ENCODE data around the gene ANG. TPM values are rescaled to one million over a fixed set of nuclear protein-coding genes. Genes with fewer than 3 reads are reported as not detected.
A peak's percentile ranks its signal among the peaks of the same experiment; 100 is the strongest.

Gene ANG
- total RNA-seq, 2 experiments from 2014 or later: 0.83 to 1.8 TPM

- H3K4me3 Mint-ChIP-seq: no peak overlapping the region
- H3K36me3 Mint-ChIP-seq (ENCODE audit: low read depth): no peaks in the 10 kb centered on the region
- DNase-seq (no peak), ATAC-seq (no peak)
- ChIA-PET POLR2A (interaction anchor here (0.6 to 1.5 kb wide), 4 partner anchors 10 to 342 kb away, joined by 3 to 7 read pairs (median 3); partner anchors contain the start of gene PARP2), CTCF (interaction anchor here (0.6 to 5.5 kb wide), 16 partner anchors 10 to 420 kb away, joined by 3 to 34 read pairs (median 4); partner anchors contain the start of gene PIP4P1)
- peaks cover 30% of the 10 kb centered on the region for H3K4me1 Mint-ChIP-seq
- H3K27me3 Mint-ChIP-seq: no peaks in the 10 kb centered on the region
- H3K9me3 Mint-ChIP-seq (ENCODE audit: low read depth): no peaks in the 10 kb centered on the region
- H3K27ac Mint-ChIP-seq: peak overlapping the region; percentile 55
- intact Hi-C loops (cut with DNase I, micrococcal nuclease): loop anchor here (1.0 to 10.0 kb wide), 5 partner anchors 72 to 580 kb away; partner anchors contain the start of genes HNRNPC (in 1 of the 2) and TEP1 (in 1 of the 2)
These were observed 3.7 kb upstream of the ANG start for GRCh38 chr14:20684662-20685456.

- no peak for ATAC-seq
- Mint-ChIP-seq H3K4me1 (peaks cover 24% of the 10 kb centered on the region), H3K27me3 (no peaks in the 10 kb centered on the region), H3K36me3 (ENCODE audit: low read depth) (no peaks in the 10 kb centered on the region), H3K27ac (no peak overlapping the region), H3K9me3 (ENCODE audit: low read depth) (no peaks in the 10 kb centered on the region), H3K4me3 (no peak overlapping the region)
- POLR2A ChIA-PET: no interaction called here
- CTCF ChIA-PET: interaction anchor here (1.0 to 2.4 kb wide), 3 partner anchors 10 to 74 kb away, joined by 4 to 8 read pairs (median 5); no protein-coding TSS in a partner anchor
- intact Hi-C loops (cut with DNase I, micrococcal nuclease): loop anchor here in 1 of 2 experiments (10.0 kb wide), 1 partner anchor 578 kb away; the partner anchor contains the start of gene HNRNPC
- no peak for DNase-seq
These were observed 2.0 kb upstream of the ANG start for GRCh38 chr14:20686386-20687143.

- ChIA-PET POLR2A (no interaction called here), CTCF (interaction anchor here (1.5 to 2.4 kb wide), 2 partner anchors 9 to 74 kb away, joined by 4 to 8 read pairs; no protein-coding TSS in a partner anchor)
- Mint-ChIP-seq H3K36me3 (ENCODE audit: low read depth) (no peaks in the 10 kb centered on the region), H3K27ac (no peak overlapping the region), H3K4me1 (peaks cover 21% of the 10 kb centered on the region), H3K9me3 (ENCODE audit: low read depth) (no peaks in the 10 kb centered on the region), H3K4me3 (no peak overlapping the region), H3K27me3 (no peaks in the 10 kb centered on the region)
- ATAC-seq (no peak), DNase-seq (no peak)
- intact Hi-C loops (cut with DNase I, micrococcal nuclease): loop anchor here in 1 of 2 experiments (10.0 kb wide), 1 partner anchor 577 kb away; the partner anchor contains the start of gene HNRNPC
These were observed 1.0 kb upstream of the ANG start for GRCh38 chr14:20687362-20688166.

DNA sequence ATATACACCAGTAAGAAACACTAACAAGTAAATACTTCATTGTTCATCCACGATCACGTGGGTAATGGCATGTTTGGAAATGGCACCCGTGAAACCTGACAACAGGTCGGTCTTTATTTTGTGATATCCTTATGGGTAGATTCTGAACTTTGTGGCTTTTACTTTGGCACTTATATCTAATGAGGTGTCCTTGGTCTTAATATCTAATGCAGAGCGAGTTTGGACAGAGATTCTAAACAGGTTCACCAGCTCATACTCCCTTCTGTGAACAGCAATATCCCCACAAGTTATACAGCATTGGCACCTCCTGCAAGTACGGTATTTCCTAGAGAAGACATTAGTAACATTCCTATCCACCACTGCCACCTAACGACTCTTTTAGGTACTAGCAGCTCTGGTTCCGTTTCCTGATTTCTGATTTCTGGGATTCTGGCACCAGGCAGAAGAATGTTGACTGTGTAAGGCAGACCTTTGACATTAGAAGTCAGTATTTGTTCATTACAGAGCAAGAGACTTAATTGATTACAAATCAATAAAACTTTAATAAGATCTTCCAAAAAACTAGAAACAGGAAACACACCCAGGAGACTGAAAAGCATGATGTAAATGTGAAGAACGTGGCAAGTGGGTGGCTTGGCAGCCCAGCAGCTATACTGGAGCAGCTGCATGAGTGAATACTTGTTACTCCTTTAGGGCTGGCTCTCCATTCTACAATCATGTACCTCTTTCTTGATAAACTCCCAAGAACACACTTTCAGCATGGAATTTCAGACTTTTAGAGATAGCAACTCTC lies 2.5 kb downstream of the ANG start:
- Mint-ChIP-seq H3K4me1 (peaks cover 11% of the 10 kb centered on the region), H3K27me3 (no peaks in the 10 kb centered on the region), H3K4me3 (no peak overlapping the region), H3K9me3 (ENCODE audit: low read depth) (no peaks in the 10 kb centered on the region), H3K27ac (peak overlapping the region; percentile 19), H3K36me3 (ENCODE audit: low read depth) (no peaks in the 10 kb centered on the region)
- ChIA-PET CTCF (interaction anchor here (0.6 to 3.8 kb wide), 34 partner anchors 9 to 366 kb away, joined by 3 to 45 read pairs (median 4); partner anchors contain the start of genes APEX1 and OSGEP), POLR2A (no interaction called here)
- DNase-seq (peak; percentile 49), ATAC-seq (peak; percentile 83)
- intact Hi-C loops (cut with DNase I, micrococcal nuclease): loop anchor here (1.0 to 5.0 kb wide), 7 partner anchors 28 to 160 kb away; no protein-coding TSS in a partner anchor

- CTCF ChIA-PET: interaction anchor here (0.8 to 3.8 kb wide), 16 partner anchors 11 to 363 kb away, joined by 3 to 45 read pairs (median 5); no protein-coding TSS in a partner anchor
- DNase-seq (no peak), ATAC-seq (peak; percentile 79)
- POLR2A ChIA-PET: interaction anchor here (0.5 to 0.8 kb wide), 3 partner anchors 9 to 144 kb away, joined by 3 read pairs; no protein-coding TSS in a partner anchor
- H3K9me3 Mint-ChIP-seq (ENCODE audit: low read depth): no peaks in the 10 kb centered on the region
- H3K27me3 Mint-ChIP-seq: no peaks in the 10 kb centered on the region
- peak overlapping the region; percentile 47 for H3K27ac Mint-ChIP-seq
- no peaks in the 10 kb centered on the region for H3K36me3 Mint-ChIP-seq (ENCODE audit: low read depth)
- intact Hi-C loops (cut with DNase I, micrococcal nuclease): loop anchor here in 1 of 2 experiments (5.0 kb wide), 1 partner anchor 40 kb away; no protein-coding TSS in a partner anchor
- H3K4me1 Mint-ChIP-seq: peaks cover 10% of the 10 kb centered on the region
- no peak overlapping the region for H3K4me3 Mint-ChIP-seq
These were observed 3.7 kb downstream of the ANG start for GRCh38 chr14:20692116-20692751.

GRCh38 chr14:20696764-20697163 lies 8.2 kb downstream of the ANG start:
- DNase-seq (no peak), ATAC-seq (no peak)
- intact Hi-C loops (cut with DNase I, micrococcal nuclease): loop anchor here (1.0 kb wide), 3 partner anchors 159 to 275 kb away; no protein-coding TSS in a partner anchor
- no peak overlapping the region for H3K4me3 Mint-ChIP-seq
- CTCF ChIA-PET: interaction anchor here (0.8 to 2.5 kb wide), 18 partner anchors 11 to 274 kb away, joined by 3 to 21 read pairs (median 4); no protein-coding TSS in a partner anchor
- H3K4me1 Mint-ChIP-seq: peaks cover 3% of the 10 kb centered on the region
- POLR2A ChIA-PET: interaction anchor here (0.6 kb wide), 1 partner anchor 23 kb away, joined by 3 read pairs; no protein-coding TSS in a partner anchor
- H3K27ac Mint-ChIP-seq: no peak overlapping the region
- no peaks in the 10 kb centered on the region for H3K27me3 Mint-ChIP-seq
- H3K9me3 Mint-ChIP-seq (ENCODE audit: low read depth): no peaks in the 10 kb centered on the region
- no peaks in the 10 kb centered on the region for H3K36me3 Mint-ChIP-seq (ENCODE audit: low read depth)

DNA sequence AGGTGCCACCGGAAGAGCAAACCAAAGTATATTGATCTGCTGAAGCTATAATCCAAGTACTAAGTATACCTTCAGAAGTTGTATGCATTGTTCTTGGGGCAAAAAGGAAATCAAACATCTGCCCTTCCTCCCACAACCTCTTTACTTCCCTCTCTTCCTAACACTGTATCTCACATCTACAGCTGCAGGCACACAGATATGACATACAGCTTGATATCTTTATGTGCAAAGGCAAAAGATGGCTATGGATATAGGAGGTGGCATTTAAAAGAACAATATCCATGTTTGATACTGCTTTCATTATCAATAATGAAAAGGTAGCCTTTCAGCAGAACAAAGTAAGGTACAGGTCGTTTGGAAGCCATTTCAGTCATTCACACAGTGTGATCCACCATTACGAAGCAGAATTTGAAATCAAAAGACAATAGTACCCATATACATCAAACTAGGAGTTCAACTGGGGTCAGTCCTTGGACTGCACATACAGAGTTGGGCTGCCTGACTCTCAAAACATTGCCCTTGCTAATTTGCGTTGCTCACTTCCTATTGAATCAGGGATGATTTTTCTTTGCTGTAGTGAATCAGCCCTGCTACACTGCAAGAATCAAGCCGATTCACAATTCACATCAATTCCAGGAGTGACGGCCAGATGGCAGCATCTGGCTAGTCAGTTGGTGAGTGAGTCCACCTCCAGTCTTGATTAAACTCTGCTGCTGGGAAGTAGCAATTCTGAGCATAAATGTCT lies 8.9 kb downstream of the ANG start:
- ATAC-seq (peak; percentile 95), DNase-seq (peak; percentile 78)
- Mint-ChIP-seq H3K27me3 (no peaks in the 10 kb centered on the region), H3K9me3 (ENCODE audit: low read depth) (no peaks in the 10 kb centered on the region), H3K27ac (no peak overlapping the region), H3K4me3 (no peak overlapping the region), H3K4me1 (peaks cover under 1% of the 10 kb centered on the region), H3K36me3 (ENCODE audit: low read depth) (no peaks in the 10 kb centered on the region)
- ChIA-PET POLR2A (no interaction called here), CTCF (interaction anchor here (0.8 to 2.5 kb wide), 18 partner anchors 10 to 274 kb away, joined by 3 to 21 read pairs (median 4); no protein-coding TSS in a partner anchor)
- intact Hi-C loops (cut with DNase I, micrococcal nuclease): loop anchor here (1.0 kb wide), 3 partner anchors 158 to 274 kb away; no protein-coding TSS in a partner anchor

DNA sequence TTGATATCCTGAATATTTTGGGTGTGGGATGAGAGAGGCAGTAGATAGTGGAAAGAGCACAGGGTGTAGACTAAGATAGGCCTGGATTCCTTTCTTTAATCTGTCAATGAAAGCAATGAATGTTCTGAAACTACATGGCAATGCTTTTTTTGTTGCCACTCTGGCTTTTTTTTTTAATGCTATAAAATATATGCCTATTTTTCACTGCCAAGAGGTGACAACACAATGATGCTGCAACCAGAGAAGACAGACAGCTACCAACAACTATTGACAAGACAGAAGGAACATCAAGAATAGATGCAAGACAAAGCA lies 9.4 kb downstream of the ANG start:
- ATAC-seq: no peak

GRCh38 chr14:20698934-20699333 lies 10.4 kb downstream of the ANG start:
- Mint-ChIP-seq H3K4me1 (no peaks in the 10 kb centered on the region), H3K27ac (no peak overlapping the region), H3K4me3 (no peak overlapping the region), H3K36me3 (ENCODE audit: low read depth) (no peaks in the 10 kb centered on the region), H3K27me3 (no peaks in the 10 kb centered on the region), H3K9me3 (ENCODE audit: low read depth) (no peaks in the 10 kb centered on the region)
- ChIA-PET POLR2A (no interaction called here), CTCF (interaction anchor here (0.6 to 2.1 kb wide), 9 partner anchors 8 to 174 kb away, joined by 3 to 13 read pairs (median 4); no protein-coding TSS in a partner anchor)
- intact Hi-C loops (cut with DNase I, micrococcal nuclease): no loop called here
- no peak for ATAC-seq
- DNase-seq: no peak

More for the DNA sequence above, 9.4 kb downstream of the ANG start:
- no peak overlapping the region for H3K4me3 Mint-ChIP-seq
- ChIA-PET POLR2A (no interaction called here), CTCF (interaction anchor here (0.6 to 2.1 kb wide), 9 partner anchors 10 to 176 kb away, joined by 3 to 13 read pairs (median 4); no protein-coding TSS in a partner anchor)
- no peaks in the 10 kb centered on the region for H3K4me1 Mint-ChIP-seq
- H3K27ac Mint-ChIP-seq: no peak overlapping the region
- no peaks in the 10 kb centered on the region for H3K36me3 Mint-ChIP-seq (ENCODE audit: low read depth)
- no peaks in the 10 kb centered on the region for H3K9me3 Mint-ChIP-seq (ENCODE audit: low read depth)
- DNase-seq: no peak
- intact Hi-C loops (cut with DNase I, micrococcal nuclease): no loop called here
- no peaks in the 10 kb centered on the region for H3K27me3 Mint-ChIP-seq

Measured in activated CD4-positive, alpha-beta T cell treated with anti-CD3 and anti-CD28 coated beads for 36 hours (primary cell).